Chondrocyte (in vitro differentiated cells): ENCODE measurements around the gene DPP6. TPM values are rescaled to one million over a fixed set of nuclear protein-coding genes. Genes with fewer than 3 reads are reported as not detected.

Experiments used
- DNase-seq: peaks from one replicate; pipeline ENCODE4 v3.0.0; 2021; ENCODE audit warnings: mixed read lengths, low spot score
- H3K27ac Mint-ChIP-seq: one replicate; pipeline ENCODE4 v1.8.0; 2021; ENCODE audit warnings: mild to moderate bottlenecking, moderate library complexity, mixed read lengths; ENCODE audit not compliant: unreplicated experiment
- H3K27me3 Mint-ChIP-seq: 2 replicates; pipeline ENCODE4 v1.8.0; 2021; ENCODE audit warnings: low read depth, mixed read lengths
- H3K36me3 Mint-ChIP-seq: 2 replicates; pipeline ENCODE4 v1.8.0; 2021; ENCODE audit warnings: low read depth, mixed read lengths
- H3K4me1 Mint-ChIP-seq: 2 replicates; pipeline ENCODE4 v1.8.0; 2021; ENCODE audit warnings: low read depth, mild to moderate bottlenecking, mixed read lengths
- H3K4me3 Mint-ChIP-seq: one replicate; pipeline ENCODE4 v1.8.0; 2021; ENCODE audit warnings: mild to moderate bottlenecking, moderate library complexity, mixed read lengths; ENCODE audit not compliant: unreplicated experiment
- H3K9me3 Mint-ChIP-seq: 2 replicates; pipeline ENCODE4 v1.8.0; 2021; ENCODE audit warnings: low read depth, mixed read lengths
- total RNA-seq: library from RNA; stranded (reverse); gene quantifications from 3 replicates; pipeline ENCODE4 v1.2.1, GENCODE V29; 2021
- TF ChIP-seq, protein P1 (sequence below): fragments of 200-600 bp; sonication (generic); IDR thresholded peaks from 2 replicates; pipeline ENCODE4 v1.5.0; 2021; ENCODE audit warnings: antibody characterized with exemption, mild to moderate bottlenecking, moderate library complexity

Gene DPP6
- total RNA-seq, 1 donor from 2014 or later, result not detected

DNA sequence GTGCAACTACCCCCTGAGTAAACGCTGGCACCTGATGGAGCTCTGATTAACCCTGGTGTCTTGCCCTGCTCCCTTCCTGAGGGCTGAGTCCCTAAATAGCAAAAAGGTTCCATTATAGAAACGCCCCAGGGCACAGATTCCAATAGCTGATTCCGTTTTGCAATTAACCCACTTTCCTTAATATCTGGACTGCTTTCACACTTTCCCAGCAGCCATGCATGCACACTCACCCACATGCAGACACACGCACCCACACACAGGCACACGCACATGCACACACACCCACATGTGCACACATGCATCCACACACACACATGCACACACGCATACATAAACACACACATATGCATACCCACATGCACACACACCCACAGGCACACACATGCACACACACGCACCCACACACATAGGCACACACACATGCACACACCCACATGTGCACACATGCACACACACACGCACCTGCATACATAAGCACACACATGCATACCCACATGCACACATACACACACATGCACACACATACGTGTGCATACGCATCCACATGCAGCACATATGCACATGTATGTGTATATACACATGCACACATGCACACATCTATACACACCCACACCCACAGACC, 821.4 kb downstream of the DPP6 start:
- peak; percentile 33 for DNase-seq
- H3K4me1 Mint-ChIP-seq, result no peaks in the 10 kb centered on the region
- no peaks in the 10 kb centered on the region for H3K36me3 Mint-ChIP-seq
- H3K9me3 Mint-ChIP-seq, result no peaks in the 10 kb centered on the region
- TF ChIP-seq, protein P1, sequence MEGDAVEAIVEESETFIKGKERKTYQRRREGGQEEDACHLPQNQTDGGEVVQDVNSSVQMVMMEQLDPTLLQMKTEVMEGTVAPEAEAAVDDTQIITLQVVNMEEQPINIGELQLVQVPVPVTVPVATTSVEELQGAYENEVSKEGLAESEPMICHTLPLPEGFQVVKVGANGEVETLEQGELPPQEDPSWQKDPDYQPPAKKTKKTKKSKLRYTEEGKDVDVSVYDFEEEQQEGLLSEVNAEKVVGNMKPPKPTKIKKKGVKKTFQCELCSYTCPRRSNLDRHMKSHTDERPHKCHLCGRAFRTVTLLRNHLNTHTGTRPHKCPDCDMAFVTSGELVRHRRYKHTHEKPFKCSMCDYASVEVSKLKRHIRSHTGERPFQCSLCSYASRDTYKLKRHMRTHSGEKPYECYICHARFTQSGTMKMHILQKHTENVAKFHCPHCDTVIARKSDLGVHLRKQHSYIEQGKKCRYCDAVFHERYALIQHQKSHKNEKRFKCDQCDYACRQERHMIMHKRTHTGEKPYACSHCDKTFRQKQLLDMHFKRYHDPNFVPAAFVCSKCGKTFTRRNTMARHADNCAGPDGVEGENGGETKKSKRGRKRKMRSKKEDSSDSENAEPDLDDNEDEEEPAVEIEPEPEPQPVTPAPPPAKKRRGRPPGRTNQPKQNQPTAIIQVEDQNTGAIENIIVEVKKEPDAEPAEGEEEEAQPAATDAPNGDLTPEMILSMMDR, result no peak
- peaks cover 7% of the 10 kb centered on the region for H3K27me3 Mint-ChIP-seq
- H3K4me3 Mint-ChIP-seq, result no peak overlapping the region
- H3K27ac Mint-ChIP-seq, result no peak overlapping the region

- peaks cover 2% of the 10 kb centered on the region for H3K27me3 Mint-ChIP-seq
Observed at GRCh38 chr7:154874409-154875113, 822.4 kb downstream of the DPP6 start.

DNA sequence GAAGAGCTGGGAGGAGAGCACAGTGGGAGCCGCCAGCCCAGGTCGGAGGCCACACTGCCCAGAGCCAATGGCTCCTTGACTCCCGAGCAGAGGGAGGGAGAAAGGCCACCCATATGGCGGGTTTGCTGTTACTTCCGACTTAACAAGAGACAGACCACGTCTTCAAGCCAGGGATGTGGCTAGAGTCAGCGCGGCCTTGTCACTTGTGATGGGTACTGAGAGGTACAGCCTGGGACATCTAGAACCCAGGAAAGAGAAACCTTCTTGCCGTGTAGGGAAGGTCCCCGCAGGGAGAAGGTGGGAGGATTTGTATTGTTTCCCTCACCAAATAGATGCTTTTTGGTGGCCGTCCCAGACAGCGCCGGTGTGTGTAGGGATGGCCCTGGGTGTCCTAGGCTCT, 823.1 kb downstream of the DPP6 start:
- H3K4me1 Mint-ChIP-seq, result no peaks in the 10 kb centered on the region
- no peak for DNase-seq
- peaks cover 2% of the 10 kb centered on the region for H3K27me3 Mint-ChIP-seq
- no peak overlapping the region for H3K27ac Mint-ChIP-seq
- no peaks in the 10 kb centered on the region for H3K36me3 Mint-ChIP-seq
- H3K4me3 Mint-ChIP-seq, result no peak overlapping the region
- no peaks in the 10 kb centered on the region for H3K9me3 Mint-ChIP-seq
- TF ChIP-seq, protein P1, result no peak

More at GRCh38 chr7:154874409-154875113, 822.4 kb downstream of the DPP6 start:
- Mint-ChIP-seq H3K36me3 (no peaks in the 10 kb centered on the region), H3K4me3 (no peak overlapping the region), H3K27ac (no peak overlapping the region), H3K9me3 (no peaks in the 10 kb centered on the region), H3K4me1 (no peaks in the 10 kb centered on the region)
- no peak for DNase-seq
- TF ChIP-seq, protein P1, result no peak

GRCh38 chr7:154876516-154876915, 824.3 kb downstream of the DPP6 start:
- peaks cover 2% of the 10 kb centered on the region for H3K27me3 Mint-ChIP-seq
- H3K36me3 Mint-ChIP-seq, result no peaks in the 10 kb centered on the region

DNA sequence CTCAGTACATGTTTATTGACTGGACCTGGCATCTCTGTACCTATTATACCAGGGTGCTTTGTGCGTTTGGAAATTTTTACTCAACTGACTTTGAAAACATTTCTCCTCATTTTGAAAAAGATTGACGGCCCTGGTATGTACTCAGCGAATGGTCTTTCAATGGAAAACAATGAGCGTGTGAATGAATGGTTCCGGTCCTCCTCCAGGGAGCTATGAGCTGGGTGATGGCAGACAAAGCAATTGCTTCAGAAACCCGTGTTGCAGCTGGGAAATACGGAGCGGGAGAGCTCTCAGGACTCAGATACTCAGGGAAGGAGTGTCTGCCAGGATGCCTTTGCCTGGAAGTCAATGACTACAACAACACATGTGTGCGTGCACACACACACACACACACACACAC, 824.8 kb downstream of the DPP6 start:
- DNase-seq, result no peak
- Mint-ChIP-seq H3K36me3 (no peaks in the 10 kb centered on the region), H3K4me3 (no peak overlapping the region), H3K4me1 (no peaks in the 10 kb centered on the region), H3K27me3 (peaks cover 2% of the 10 kb centered on the region), H3K27ac (no peak overlapping the region), H3K9me3 (no peaks in the 10 kb centered on the region)
- TF ChIP-seq, protein P1, result no peak

More at GRCh38 chr7:154876516-154876915, 824.3 kb downstream of the DPP6 start:
- H3K27ac Mint-ChIP-seq, result no peak overlapping the region
- TF ChIP-seq, protein P1, result no peak
- no peaks in the 10 kb centered on the region for H3K4me1 Mint-ChIP-seq
- no peaks in the 10 kb centered on the region for H3K9me3 Mint-ChIP-seq
- no peak overlapping the region for H3K4me3 Mint-ChIP-seq
- DNase-seq, result no peak
